HCT116 (cell line): Measurements from ENCODE around the gene ST8SIA2. TPM values are rescaled to one million over a fixed set of nuclear protein-coding genes. Genes with fewer than 3 reads are reported as not detected.

Source experiments
- ATAC-seq: fragments of 200-7000 bp; cut with Tn5 transposase; 2 replicates; pipeline ENCODE4 v1.9.1; 2020; ENCODE audit warnings: mild to moderate bottlenecking, moderate library complexity
- BruUV-seq: library from RNA; stranded (reverse); fragments of 400-500 nt; replicated peaks from 2 replicates; lab custom pipeline; 2021; lab: Mats Ljungman, UMichigan
- CTCF ChIA-PET: fragments of 300-600 bp; sonication (Branson Sonifier 250); formaldehyde crosslinking; loops from one replicate; lab custom pipeline; 2021; ENCODE audit warnings: antibody characterized with exemption; lab: Charles Lee
- POLR2A ChIA-PET: fragments of 300-600, 350-600 bp; sonication (Branson Sonifier 250); formaldehyde crosslinking; loops from one replicate; lab custom pipeline; 2021; ENCODE audit warnings: antibody characterized with exemption; lab: Charles Lee
- RAD21 ChIA-PET, 2 experiments: fragments of 300-600 bp; sonication (Branson Sonifier 250); formaldehyde crosslinking; loops; one replicate each; lab custom pipeline; 2023; ENCODE audit warnings: low total read pairs in 2 of 2; ENCODE audit not compliant: uncharacterized antibody in 2 of 2, unreplicated experiment in 2 of 2, low non-redundant PET in 1 of 2; lab: Charles Lee
- DNase-seq: peaks from one replicate; pipeline ENCODE4 v3.0.0-alpha.2; 2010; ENCODE audit warnings: low read depth, low spot score
- H2AFZ ChIP-seq: fragments of 200-600 bp; shearing (Covaris generic), sonication (generic); 2 replicates; pipeline ENCODE4 v1.6.1; 2017; ENCODE audit warnings: low read depth, mixed run types, mixed read lengths, antibody characterized with exemption, low read length; ENCODE audit not compliant: poor library complexity, severe bottlenecking
- H3K27ac ChIP-seq: 2 replicates; pipeline ENCODE4 v1.5.1; 2012; ENCODE audit warnings: low read depth, low read length
- H3K27me3 ChIP-seq: fragments of 200-600 bp; sonication (generic); 2 replicates; pipeline ENCODE4 v1.6.1; 2016; ENCODE audit warnings: mixed run types, low read length, mixed read lengths; ENCODE audit not compliant: insufficient read depth
- H3K36me3 ChIP-seq, 2 experiments: fragments of 200-500 bp in 1 of 2; fragments of 200-600 bp in 1 of 2; sonication (Bioruptor generic) in 1 of 2; sonication (generic) in 1 of 2; 2 replicates each; pipeline versions ENCODE4 v1.5.1 to v1.6.1; 2014 to 2016; ENCODE audit warnings: low read length in 2 of 2, inconsistent platforms in 1 of 2, mixed read lengths in 1 of 2, mixed run types in 1 of 2; ENCODE audit not compliant: insufficient read depth in 2 of 2, control insufficient read depth in 1 of 2
- H3K4me1 ChIP-seq, 2 experiments: fragments of 200-600 bp in 1 of 2; sonication (generic) in 1 of 2; 2 replicates each; pipeline versions ENCODE4 v1.5.1 to v1.6.1; 2012 to 2017; ENCODE audit warnings: low read length in 2 of 2, inconsistent platforms in 1 of 2, mild to moderate bottlenecking in 1 of 2, mixed read lengths in 1 of 2, mixed run types in 1 of 2, moderate library complexity in 1 of 2; ENCODE audit not compliant: insufficient read depth in 2 of 2, control insufficient read depth in 1 of 2
- H3K4me2 ChIP-seq: fragments of 200-600 bp; sonication (generic); 2 replicates; pipeline ENCODE4 v1.6.1; 2017; ENCODE audit warnings: mixed run types, low read length, mixed read lengths
- H3K4me3 ChIP-seq, 2 experiments: fragments of 200-600 bp in 1 of 2; sonication (generic) in 1 of 2; replicated peaks in 1 of 2; 2 replicates each; pipeline ENCODE4 v1.5.1; 2011 to 2016; ENCODE audit warnings: low read length in 2 of 2, control low read depth in 1 of 2, low read depth in 1 of 2, mild to moderate bottlenecking in 1 of 2, mixed read lengths in 1 of 2, mixed run types in 1 of 2
- H3K79me2 ChIP-seq: fragments of 200-600 bp; sonication (generic); 2 replicates; pipeline ENCODE4 v1.6.1; 2017; ENCODE audit warnings: mild to moderate bottlenecking, mixed run types, low read length, moderate library complexity, mixed read lengths; ENCODE audit not compliant: insufficient read depth
- H3K9ac ChIP-seq: fragments of 200-600 bp; sonication (generic); 2 replicates; pipeline ENCODE4 v1.6.1; 2016; ENCODE audit warnings: low read length, mixed read lengths
- H3K9me2 ChIP-seq: fragments of 200-600 bp; sonication (generic), shearing (Covaris generic); 2 replicates; pipeline ENCODE4 v1.6.1; 2017; ENCODE audit warnings: mixed run types, mild to moderate bottlenecking, moderate library complexity; ENCODE audit not compliant: insufficient read depth
- H3K9me3 ChIP-seq, 2 experiments: fragments of 200-500 bp in 1 of 2; fragments of 200-600 bp in 1 of 2; sonication (Bioruptor generic) in 1 of 2; sonication (generic) in 1 of 2; 2 replicates each; pipeline ENCODE4 v1.6.1; 2014 to 2017; ENCODE audit warnings: low read length in 2 of 2, mixed read lengths in 2 of 2, inconsistent platforms in 1 of 2, low read depth in 1 of 2, mild to moderate bottlenecking in 1 of 2, mixed run types in 1 of 2, moderate library complexity in 1 of 2; ENCODE audit not compliant: control insufficient read depth in 1 of 2, insufficient read depth in 1 of 2
- H4K20me1 ChIP-seq: fragments of 200-600 bp; sonication (generic), shearing (Covaris generic); 2 replicates; pipeline ENCODE4 v1.6.1; 2017; ENCODE audit warnings: mixed run types, mild to moderate bottlenecking, moderate library complexity; ENCODE audit not compliant: insufficient read depth
- CBX3 ChIP-seq: IDR thresholded peaks from 2 replicates; pipeline ENCODE4 v1.6.1; 2012; ENCODE audit warnings: low read depth
- EGR1 ChIP-seq: IDR thresholded peaks from 2 replicates; pipeline ENCODE4 v1.6.1; 2012; ENCODE audit warnings: low read depth
- ELF1 ChIP-seq: IDR thresholded peaks from 2 replicates; pipeline ENCODE4 v1.6.1; 2012; ENCODE audit warnings: low read depth, borderline replicate concordance
- EZH2 ChIP-seq: fragments of 200-600 bp; sonication (generic); IDR thresholded peaks from 2 replicates; pipeline ENCODE4 v1.6.1; 2017; ENCODE audit warnings: antibody characterized with exemption, mixed run types
- FOSL1 ChIP-seq: IDR thresholded peaks from 2 replicates; pipeline ENCODE4 v1.6.1; 2012; ENCODE audit warnings: low read depth
- JUND ChIP-seq: IDR thresholded peaks from 2 replicates; pipeline ENCODE4 v1.6.1; 2012
- POLR2AphosphoS5 ChIP-seq: IDR thresholded peaks from 2 replicates; pipeline ENCODE4 v1.6.1; 2011; ENCODE audit warnings: mild to moderate bottlenecking, low read depth, low read length, moderate library complexity
- RAD21 ChIP-seq: IDR thresholded peaks from 2 replicates; pipeline ENCODE4 v1.6.1; 2012; ENCODE audit warnings: low read depth, mild to moderate bottlenecking
- SIN3A ChIP-seq: IDR thresholded peaks from 2 replicates; pipeline ENCODE4 v1.6.1; 2012; ENCODE audit warnings: low read depth
- SP1 ChIP-seq: IDR thresholded peaks from 2 replicates; pipeline ENCODE4 v1.6.1; 2012; ENCODE audit warnings: low read depth
- SRF ChIP-seq: IDR thresholded peaks from 2 replicates; pipeline ENCODE4 v1.6.1; 2012; ENCODE audit warnings: low read depth
- ZFX ChIP-seq: fragments of 450-650 bp; IDR thresholded peaks from 2 replicates; pipeline ENCODE4 v1.6.1; 2017
- ZNF274 ChIP-seq: fragments of 200-500 bp; sonication (Bioruptor generic); IDR thresholded peaks from 2 replicates; pipeline ENCODE4 v1.6.1; 2014; ENCODE audit warnings: mild to moderate bottlenecking, low read depth, low read length, inconsistent platforms
- intact Hi-C: fragments of 100-400 bp; cut with micrococcal nuclease; formaldehyde crosslinking; loops from 2 replicates; pipeline ENCODE4 v1.10.0; 2022
- total RNA-seq: library from RNA; stranded (reverse); gene quantifications from one replicate; pipeline ENCODE4 v1.2.1, GENCODE V29; 2021; ENCODE audit not compliant: unreplicated experiment
- TF ChIP-seq, protein P1 (sequence below): IDR thresholded peaks from 2 replicates; pipeline ENCODE4 v1.6.1; 2012; ENCODE audit warnings: low read depth

Gene ST8SIA2
- total RNA-seq, 1 experiment from 2014 or later, result not detected

DNA sequence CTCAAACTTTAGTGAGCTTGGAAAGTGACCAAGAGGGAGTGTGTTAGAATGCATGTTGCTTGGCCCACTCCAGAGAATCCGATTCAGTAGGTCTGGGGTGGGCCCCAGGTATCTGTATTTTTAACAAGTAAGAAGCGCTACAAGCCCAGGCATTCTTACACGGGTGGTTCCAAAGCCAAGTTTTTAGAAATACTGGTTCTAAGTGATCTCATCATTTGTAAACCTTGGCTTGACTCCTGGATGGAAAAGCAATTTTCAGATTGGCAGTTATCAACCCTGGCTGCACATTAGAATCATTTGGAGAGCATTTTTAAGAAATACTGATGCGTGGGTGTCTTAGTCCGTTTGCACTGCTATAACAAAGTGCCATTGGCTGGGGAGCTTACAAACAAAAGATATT, 27.3 kb upstream of the ST8SIA2 start (continued):
- TF ChIP-seq SP1, result no peak

- TF ChIP-seq, protein P1, sequence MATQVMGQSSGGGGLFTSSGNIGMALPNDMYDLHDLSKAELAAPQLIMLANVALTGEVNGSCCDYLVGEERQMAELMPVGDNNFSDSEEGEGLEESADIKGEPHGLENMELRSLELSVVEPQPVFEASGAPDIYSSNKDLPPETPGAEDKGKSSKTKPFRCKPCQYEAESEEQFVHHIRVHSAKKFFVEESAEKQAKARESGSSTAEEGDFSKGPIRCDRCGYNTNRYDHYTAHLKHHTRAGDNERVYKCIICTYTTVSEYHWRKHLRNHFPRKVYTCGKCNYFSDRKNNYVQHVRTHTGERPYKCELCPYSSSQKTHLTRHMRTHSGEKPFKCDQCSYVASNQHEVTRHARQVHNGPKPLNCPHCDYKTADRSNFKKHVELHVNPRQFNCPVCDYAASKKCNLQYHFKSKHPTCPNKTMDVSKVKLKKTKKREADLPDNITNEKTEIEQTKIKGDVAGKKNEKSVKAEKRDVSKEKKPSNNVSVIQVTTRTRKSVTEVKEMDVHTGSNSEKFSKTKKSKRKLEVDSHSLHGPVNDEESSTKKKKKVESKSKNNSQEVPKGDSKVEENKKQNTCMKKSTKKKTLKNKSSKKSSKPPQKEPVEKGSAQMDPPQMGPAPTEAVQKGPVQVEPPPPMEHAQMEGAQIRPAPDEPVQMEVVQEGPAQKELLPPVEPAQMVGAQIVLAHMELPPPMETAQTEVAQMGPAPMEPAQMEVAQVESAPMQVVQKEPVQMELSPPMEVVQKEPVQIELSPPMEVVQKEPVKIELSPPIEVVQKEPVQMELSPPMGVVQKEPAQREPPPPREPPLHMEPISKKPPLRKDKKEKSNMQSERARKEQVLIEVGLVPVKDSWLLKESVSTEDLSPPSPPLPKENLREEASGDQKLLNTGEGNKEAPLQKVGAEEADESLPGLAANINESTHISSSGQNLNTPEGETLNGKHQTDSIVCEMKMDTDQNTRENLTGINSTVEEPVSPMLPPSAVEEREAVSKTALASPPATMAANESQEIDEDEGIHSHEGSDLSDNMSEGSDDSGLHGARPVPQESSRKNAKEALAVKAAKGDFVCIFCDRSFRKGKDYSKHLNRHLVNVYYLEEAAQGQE, result no peak
- no peak for TF ChIP-seq ZNF274
- no peak for TF ChIP-seq ELF1
- TF ChIP-seq POLR2AphosphoS5, result no peak
- no peak for TF ChIP-seq SIN3A
- TF ChIP-seq JUND, result no peak
- no peak for TF ChIP-seq EGR1
- no peak for TF ChIP-seq FOSL1
- TF ChIP-seq RAD21, result no peak
- no peak for TF ChIP-seq EZH2
- TF ChIP-seq CBX3, result no peak
- TF ChIP-seq ZFX, result no peak
- no peak for TF ChIP-seq SRF
- no peak for DNase-seq
- H2AFZ ChIP-seq, result no peak overlapping the region
- ChIA-PET RAD21 (no interaction called here), CTCF (no interaction called here), POLR2A (no interaction called here)
- H3K9ac ChIP-seq, result no peak overlapping the region
- intact Hi-C loops, result no loop called here
- ATAC-seq, result no peak
- H3K4me3 ChIP-seq, result no peak overlapping the region
- H3K4me1 ChIP-seq, result peaks cover 0 to 5% of the 10 kb centered on the region in 2 experiments; a peak in 2 of 4 replicates
- H3K36me3 ChIP-seq, result no peaks in the 10 kb centered on the region
- no peak overlapping the region for H3K4me2 ChIP-seq
- no peaks in the 10 kb centered on the region for H3K79me2 ChIP-seq
- no peaks in the 10 kb centered on the region for H3K9me3 ChIP-seq
- no peaks in the 10 kb centered on the region for H3K9me2 ChIP-seq
- peaks cover 42% of the 10 kb centered on the region for H3K27me3 ChIP-seq
- no TSS peak for BruUV-seq
- H3K27ac ChIP-seq, result no peak overlapping the region
- no peaks in the 10 kb centered on the region for H4K20me1 ChIP-seq
Observed at GRCh38 chr15:92375057-92375456, 18.6 kb upstream of the ST8SIA2 start.
